ENCODE measurements around the gene EPN2.

EPN2 gene

DNA sequence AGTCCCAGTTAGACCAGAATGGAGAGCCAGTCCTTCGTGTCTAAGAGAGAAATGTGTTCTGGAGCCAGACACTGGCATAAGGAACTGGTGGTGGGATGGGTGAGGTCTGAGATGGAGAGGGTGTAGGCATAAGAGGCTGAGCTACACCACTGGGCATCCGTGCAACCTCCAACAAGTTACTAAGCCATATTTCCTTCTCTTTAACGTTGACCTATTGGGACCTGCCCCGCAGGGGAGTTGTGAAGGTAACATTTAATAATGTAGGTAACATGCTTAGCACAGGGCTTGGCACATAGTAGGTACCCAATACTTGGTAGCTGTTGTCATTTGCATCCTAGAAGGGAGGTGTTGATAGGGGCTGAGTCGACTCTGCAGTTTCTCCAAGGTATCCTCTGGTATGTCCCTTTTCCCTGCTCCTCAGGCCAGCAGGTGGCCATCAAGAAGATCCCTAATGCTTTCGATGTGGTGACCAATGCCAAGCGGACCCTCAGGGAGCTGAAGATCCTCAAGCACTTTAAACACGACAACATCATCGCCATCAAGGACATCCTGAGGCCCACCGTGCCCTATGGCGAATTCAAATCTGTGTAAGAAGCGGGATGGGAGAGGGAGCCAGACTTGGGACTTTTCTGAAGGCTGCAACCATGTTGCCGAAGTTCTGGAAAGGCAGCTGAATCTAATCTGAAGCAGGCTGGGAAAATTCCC, 142.3 kb downstream of the EPN2 start:
- no peak for DNase-seq (ENCODE audit: low read depth)
- peak overlapping the region; percentile 83 for H3K4me3 ChIP-seq (ENCODE audit: low read length)
- no peak for TF ChIP-seq CTCF (conservative IDR thresholded peaks at IDR 0.05; ENCODE audit: low read length)

- no peak for TF ChIP-seq CTCF (conservative IDR thresholded peaks at IDR 0.05; ENCODE audit: low read length)
- no peak for DNase-seq (ENCODE audit: low read depth)
- H3K4me3 ChIP-seq (ENCODE audit: low read length), result 0 out of 2 replicates have a peak overlapping the region, but pooled peaks have one; percentile 7
Measured at GRCh38 chr17:19380481-19381301, 143.5 kb downstream of the EPN2 start.

GRCh38 chr17:19381361-19381740, 144.2 kb downstream of the EPN2 start:
- TF ChIP-seq CTCF (conservative IDR thresholded peaks at IDR 0.05; ENCODE audit: low read length), result no peak
- H3K4me3 ChIP-seq (ENCODE audit: low read length), result no peak overlapping the region
- no peak for DNase-seq (ENCODE audit: low read depth)

DNA sequence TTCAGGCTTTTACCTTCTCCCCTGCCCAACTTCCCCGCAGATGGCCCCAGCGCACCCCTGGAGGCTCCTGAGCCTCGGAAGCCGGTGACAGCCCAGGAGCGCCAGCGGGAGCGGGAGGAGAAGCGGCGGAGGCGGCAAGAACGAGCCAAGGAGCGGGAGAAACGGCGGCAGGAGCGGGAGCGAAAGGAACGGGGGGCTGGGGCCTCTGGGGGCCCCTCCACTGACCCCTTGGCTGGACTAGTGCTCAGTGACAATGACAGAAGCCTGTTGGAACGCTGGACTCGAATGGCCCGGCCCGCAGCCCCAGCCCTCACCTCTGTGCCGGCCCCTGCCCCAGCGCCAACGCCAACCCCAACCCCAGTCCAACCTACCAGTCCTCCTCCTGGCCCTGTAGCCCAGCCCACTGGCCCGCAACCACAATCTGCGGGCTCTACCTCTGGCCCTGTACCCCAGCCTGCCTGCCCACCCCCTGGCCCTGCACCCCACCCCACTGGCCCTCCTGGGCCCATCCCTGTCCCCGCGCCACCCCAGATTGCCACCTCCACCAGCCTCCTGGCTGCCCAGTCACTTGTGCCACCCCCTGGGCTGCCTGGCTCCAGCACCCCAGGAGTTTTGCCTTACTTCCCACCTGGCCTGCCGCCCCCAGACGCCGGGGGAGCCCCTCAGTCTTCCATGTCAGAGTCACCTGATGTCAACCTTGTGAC, 144.7 kb downstream of the EPN2 start:
- no peak overlapping the region for H3K4me3 ChIP-seq (ENCODE audit: low read length)
- TF ChIP-seq CTCF (conservative IDR thresholded peaks at IDR 0.05; ENCODE audit: low read length), result no peak
- DNase-seq (ENCODE audit: low read depth), result no peak

- no peak overlapping the region for H3K4me3 ChIP-seq (ENCODE audit: low read length)
- no peak for DNase-seq (ENCODE audit: low read depth)
- no peak for TF ChIP-seq CTCF (conservative IDR thresholded peaks at IDR 0.05; ENCODE audit: low read length)
Measured at GRCh38 chr17:19382531-19383444, 145.6 kb downstream of the EPN2 start.

DNA sequence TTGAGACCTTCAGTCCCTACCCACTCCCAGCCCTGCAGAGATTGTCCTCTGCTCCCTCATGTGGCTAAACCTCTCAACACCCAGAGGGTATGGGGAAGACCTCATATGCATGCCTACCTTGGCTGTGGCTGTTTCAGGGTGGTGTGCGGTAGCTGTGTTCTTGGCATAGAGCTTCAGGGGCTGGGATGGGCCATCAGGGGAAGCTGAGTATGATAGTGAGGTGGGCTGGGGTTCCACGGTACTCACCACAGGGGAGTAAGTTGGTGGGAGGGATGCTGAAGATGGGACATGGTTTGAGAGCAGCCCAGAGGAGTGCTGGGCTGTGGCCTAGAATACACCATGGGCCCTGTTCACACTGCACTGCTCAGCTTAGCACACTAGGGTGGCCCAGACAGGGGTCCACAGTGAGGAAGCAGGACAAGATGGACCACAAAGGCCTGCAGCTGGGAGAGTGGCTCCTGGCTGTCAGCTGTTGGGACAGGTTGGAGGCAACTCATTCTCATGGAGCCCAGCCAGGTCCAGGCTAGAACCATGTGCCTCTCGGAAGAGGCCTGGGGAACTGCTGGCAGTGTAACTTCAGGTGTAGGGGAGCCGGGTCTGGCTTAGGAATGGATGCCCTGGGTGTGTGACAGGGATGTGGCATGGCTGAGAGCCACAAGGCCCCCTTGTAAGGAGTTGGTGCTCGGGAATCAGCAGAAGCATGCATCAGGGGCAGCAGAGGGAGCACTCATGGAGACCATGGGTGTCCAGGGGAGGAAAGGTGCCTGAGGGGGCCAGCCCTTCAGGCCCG, 146.7 kb downstream of the EPN2 start:
- no peak; the same call in 1 of the 2 replicates for TF ChIP-seq CTCF (conservative IDR thresholded peaks at IDR 0.05; ENCODE audit: low read length)
- DNase-seq (ENCODE audit: low read depth), result peak; percentile 53
- peak overlapping the region; percentile 86 for H3K4me3 ChIP-seq (ENCODE audit: low read length)
